ENCODE measurements around the gene ZDHHC13.

DNA sequence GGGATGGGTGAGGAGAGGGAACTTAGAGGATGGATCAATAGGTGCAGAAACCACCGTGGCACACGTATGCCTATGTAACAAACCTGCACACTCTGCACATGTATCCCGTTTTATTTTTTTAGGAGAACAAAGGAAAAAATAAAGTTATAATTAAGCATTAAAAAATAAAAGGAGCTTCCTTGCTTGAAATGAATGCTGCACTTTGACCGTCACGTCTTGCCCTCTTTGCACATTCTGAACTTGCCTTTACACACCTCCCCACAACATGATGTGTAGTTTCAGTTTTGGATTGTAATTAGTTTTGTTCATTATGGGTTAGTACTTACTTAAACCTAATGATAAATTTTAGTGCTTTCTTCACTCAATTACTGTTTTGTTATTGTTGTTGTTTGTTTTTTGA, 87.9 kb downstream of the ZDHHC13 start:
- TF ChIP-seq, protein P1, sequence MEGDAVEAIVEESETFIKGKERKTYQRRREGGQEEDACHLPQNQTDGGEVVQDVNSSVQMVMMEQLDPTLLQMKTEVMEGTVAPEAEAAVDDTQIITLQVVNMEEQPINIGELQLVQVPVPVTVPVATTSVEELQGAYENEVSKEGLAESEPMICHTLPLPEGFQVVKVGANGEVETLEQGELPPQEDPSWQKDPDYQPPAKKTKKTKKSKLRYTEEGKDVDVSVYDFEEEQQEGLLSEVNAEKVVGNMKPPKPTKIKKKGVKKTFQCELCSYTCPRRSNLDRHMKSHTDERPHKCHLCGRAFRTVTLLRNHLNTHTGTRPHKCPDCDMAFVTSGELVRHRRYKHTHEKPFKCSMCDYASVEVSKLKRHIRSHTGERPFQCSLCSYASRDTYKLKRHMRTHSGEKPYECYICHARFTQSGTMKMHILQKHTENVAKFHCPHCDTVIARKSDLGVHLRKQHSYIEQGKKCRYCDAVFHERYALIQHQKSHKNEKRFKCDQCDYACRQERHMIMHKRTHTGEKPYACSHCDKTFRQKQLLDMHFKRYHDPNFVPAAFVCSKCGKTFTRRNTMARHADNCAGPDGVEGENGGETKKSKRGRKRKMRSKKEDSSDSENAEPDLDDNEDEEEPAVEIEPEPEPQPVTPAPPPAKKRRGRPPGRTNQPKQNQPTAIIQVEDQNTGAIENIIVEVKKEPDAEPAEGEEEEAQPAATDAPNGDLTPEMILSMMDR (IDR thresholded peaks at IDR 0.05): no peak
- TF ChIP-seq ZFX (IDR thresholded peaks at IDR 0.05; ENCODE audit: borderline replicate concordance): no peak
